GM23338 (cell line): ENCODE data around the gene SHISA9. TPM values are rescaled to one million over a fixed set of nuclear protein-coding genes. Genes with fewer than 3 reads are reported as not detected.

Source experiments
- ATAC-seq: fragments of 200-7000 bp; cut with Tn5 transposase; 3 replicates; pipeline ENCODE4 v1.9.1; 2020
- DNase-seq: peaks from one replicate; pipeline ENCODE4 v3.0.0-alpha.2; 2015; ENCODE audit warnings: low spot score
- H2AFZ ChIP-seq: fragments of 200-600 bp; sonication (generic); 2 replicates; pipeline ENCODE4 v1.8.0; 2016; ENCODE audit warnings: antibody characterized with exemption, mild to moderate bottlenecking, moderate library complexity
- H3F3A ChIP-seq: fragments of 200-600 bp; sonication (generic); replicated peaks from 2 replicates; pipeline ENCODE4 v1.8.0; 2017; ENCODE audit warnings: antibody characterized with exemption, mixed run types, low read depth
- H3K27ac ChIP-seq: fragments of 200-600 bp; sonication (generic); 2 replicates; pipeline ENCODE4 v1.6.1; 2016; ENCODE audit warnings: low read depth
- H3K27me3 ChIP-seq: fragments of 200-600 bp; sonication (generic); 2 replicates; pipeline ENCODE4 v1.8.0; 2016; ENCODE audit warnings: mild to moderate bottlenecking, mixed run types, moderate library complexity; ENCODE audit not compliant: insufficient read depth
- H3K36me3 ChIP-seq: fragments of 200-600 bp; sonication (generic); 2 replicates; pipeline ENCODE4 v1.8.0; 2016; ENCODE audit warnings: mild to moderate bottlenecking; ENCODE audit not compliant: insufficient read depth
- H3K4me1 ChIP-seq: fragments of 200-600 bp; sonication (generic); 2 replicates; pipeline ENCODE4 v1.8.0; 2016; ENCODE audit warnings: mild to moderate bottlenecking, moderate library complexity; ENCODE audit not compliant: insufficient read depth
- H3K4me2 ChIP-seq: fragments of 200-600 bp; sonication (generic); 2 replicates; pipeline ENCODE4 v1.7.1; 2017; ENCODE audit warnings: mixed run types
- H3K4me3 ChIP-seq: fragments of 200-600 bp; sonication (generic); 2 replicates; pipeline ENCODE4 v1.6.1; 2016; ENCODE audit warnings: mixed run types
- H3K79me2 ChIP-seq: fragments of 200-600 bp; sonication (generic); replicated peaks from 2 replicates; pipeline ENCODE4 v1.8.0; 2017; ENCODE audit warnings: mild to moderate bottlenecking; ENCODE audit not compliant: insufficient read depth
- H3K9me2 ChIP-seq: fragments of 200-600 bp; sonication (generic); 2 replicates; pipeline ENCODE4 v1.8.0; 2017; ENCODE audit not compliant: insufficient read depth
- H4K20me1 ChIP-seq: fragments of 200-600 bp; sonication (generic); replicated peaks from 2 replicates; pipeline ENCODE4 v1.8.0; 2017; ENCODE audit warnings: mild to moderate bottlenecking; ENCODE audit not compliant: insufficient read depth
- H3K27ac Mint-ChIP-seq: 2 replicates; pipeline ENCODE4 v1.8.0; 2020; ENCODE audit warnings: inconsistent platforms, mild to moderate bottlenecking, moderate library complexity, mixed read lengths
- H3K27me3 Mint-ChIP-seq: 3 replicates; pipeline ENCODE4 v1.8.0; 2022; ENCODE audit warnings: low read depth, mild to moderate bottlenecking, moderate library complexity, mixed read lengths, inconsistent platforms; ENCODE audit not compliant: insufficient read depth, poor library complexity
- H3K36me3 Mint-ChIP-seq: 3 replicates; pipeline ENCODE4 v1.8.0; 2021; ENCODE audit warnings: low read depth, mild to moderate bottlenecking, inconsistent platforms, moderate library complexity, mixed read lengths
- H3K4me1 Mint-ChIP-seq: 3 replicates; pipeline ENCODE4 v1.8.0; 2020; ENCODE audit warnings: mild to moderate bottlenecking, inconsistent platforms, mixed read lengths
- H3K4me3 Mint-ChIP-seq: 3 replicates; pipeline ENCODE4 v1.8.0; 2021; ENCODE audit warnings: moderate library complexity, mild to moderate bottlenecking, inconsistent platforms, mixed read lengths
- H3K9me3 Mint-ChIP-seq: 3 replicates; pipeline ENCODE4 v1.8.0; 2020; ENCODE audit warnings: moderate library complexity, mild to moderate bottlenecking, inconsistent platforms, mixed read lengths
- CREB1 ChIP-seq: fragments of 250-450 bp; sonication (Bioruptor Pico); IDR thresholded peaks from 2 replicates; pipeline ENCODE4 v1.5.0; 2020; ENCODE audit warnings: low read depth, mild to moderate bottlenecking, moderate library complexity
- ETS1 ChIP-seq: IDR thresholded peaks from 2 replicates; pipeline ENCODE4 v1.6.1; 2016; ENCODE audit warnings: antibody characterized with exemption
- EZH2 ChIP-seq: fragments of 200-600 bp; sonication (generic); IDR thresholded peaks from one replicate; pipeline ENCODE4 v1.8.0; 2017; ENCODE audit warnings: antibody characterized with exemption, mild to moderate bottlenecking, low read depth; ENCODE audit not compliant: unreplicated experiment
- EZH2phosphoT487 ChIP-seq: fragments of 200-600 bp; sonication (generic); IDR thresholded peaks from one replicate; pipeline ENCODE4 v1.8.1; 2018; ENCODE audit warnings: antibody characterized with exemption; ENCODE audit not compliant: unreplicated experiment
- JUNB ChIP-seq: IDR thresholded peaks from one replicate; pipeline ENCODE4 v1.6.1; 2016; ENCODE audit warnings: antibody characterized with exemption; ENCODE audit not compliant: unreplicated experiment
- NANOG ChIP-seq: IDR thresholded peaks from 2 replicates; pipeline ENCODE4 v1.6.1; 2016; ENCODE audit warnings: antibody characterized with exemption, borderline replicate concordance
- POLR2AphosphoS5 ChIP-seq: IDR thresholded peaks from 2 replicates; pipeline ENCODE4 v1.6.1; 2016; ENCODE audit warnings: antibody characterized with exemption, low read depth
- STAT1 ChIP-seq: IDR thresholded peaks from one replicate; pipeline ENCODE4 v1.6.1; 2016; ENCODE audit warnings: antibody characterized with exemption; ENCODE audit not compliant: unreplicated experiment
- ZNF114 ChIP-seq: fragments of 250-450 bp; sonication (Bioruptor Pico); IDR thresholded peaks from 2 replicates; pipeline ENCODE4 v1.5.0; 2020; ENCODE audit warnings: mild to moderate bottlenecking, moderate library complexity
- ZNF331 ChIP-seq: fragments of 250-450 bp; sonication (Bioruptor Pico); IDR thresholded peaks from 2 replicates; pipeline ENCODE4 v1.5.0; 2020; ENCODE audit warnings: low read depth, mild to moderate bottlenecking, moderate library complexity
- polyA plus RNA-seq: library from polyadenylated mRNA; unstranded; fragments of >200 nt; fragmentation: Nextera tagmentation; extraction: Ambion mirVana; gene quantifications from 2 replicates; pipeline ENCODE4 v1.2.1, GENCODE V29; 2016
- total RNA-seq: library from RNA; depleted of rRNA; stranded (reverse); fragments of >200 nt; shearing (Covaris generic); gene quantifications from 2 replicates; pipeline ENCODE4 v1.2.3, GENCODE V29; 2014
- TF ChIP-seq, protein P1 (sequence below): fragments of 250-450 bp; sonication (Bioruptor Pico); IDR thresholded peaks from 2 replicates; pipeline ENCODE4 v1.5.0; 2020; ENCODE audit warnings: mild to moderate bottlenecking, moderate library complexity
- TF ChIP-seq, protein P2 (sequence below): IDR thresholded peaks from one replicate; pipeline ENCODE4 v1.6.1; 2018; ENCODE audit warnings: antibody characterized with exemption; ENCODE audit not compliant: unreplicated experiment
- TF ChIP-seq, protein P3 (sequence below), 2 experiments: fragments of 200-600 bp in 1 of 2; sonication (generic) in 1 of 2; conservative IDR thresholded peaks; 2 replicates each; pipeline versions ENCODE4 v1.5.1 to v1.6.1; 2016 to 2017; ENCODE audit warnings: antibody characterized with exemption in 2 of 2, low read depth in 2 of 2, mild to moderate bottlenecking in 2 of 2, moderate library complexity in 1 of 2

Gene SHISA9
- total and polyA plus RNA-seq, 2 experiments from 2014 or later, result 10.4 to 45.6 TPM

GRCh38 chr16:13203725-13204124 lies 302.3 kb downstream of the SHISA9 start:
- H3K36me3 Mint-ChIP-seq, result peaks cover 7% of the 10 kb centered on the region; the same call in 2 of the 3 replicates
- Histone ChIP-seq H3K9me2 (no peaks in the 10 kb centered on the region), H4K20me1 (no peaks in the 10 kb centered on the region), H3F3A (no peaks in the 10 kb centered on the region), H3K79me2 (no peaks in the 10 kb centered on the region), H3K4me2 (no peak overlapping the region), H3K4me3 (no peak overlapping the region), H3K27me3 (no peaks in the 10 kb centered on the region), H3K27ac (no peak overlapping the region), H3K4me1 (0 out of 2 replicates have a peak, but pooled peaks cover 5% of the 10 kb centered on the region), H3K36me3 (no peaks in the 10 kb centered on the region; the same call in 1 of the 2 replicates), H2AFZ (no peak overlapping the region)
- H3K4me1 Mint-ChIP-seq, result peaks cover 13% of the 10 kb centered on the region
- no peak overlapping the region for H3K4me3 Mint-ChIP-seq
- no peaks in the 10 kb centered on the region for H3K9me3 Mint-ChIP-seq
- no peak overlapping the region for H3K27ac Mint-ChIP-seq
- no peak for ATAC-seq
- H3K27me3 Mint-ChIP-seq, result peaks cover 2% of the 10 kb centered on the region
- no peak for TF ChIP-seq ZNF331 (CRISPR knock-in tag)
- no peak for TF ChIP-seq CREB1
- TF ChIP-seq, protein P1, sequence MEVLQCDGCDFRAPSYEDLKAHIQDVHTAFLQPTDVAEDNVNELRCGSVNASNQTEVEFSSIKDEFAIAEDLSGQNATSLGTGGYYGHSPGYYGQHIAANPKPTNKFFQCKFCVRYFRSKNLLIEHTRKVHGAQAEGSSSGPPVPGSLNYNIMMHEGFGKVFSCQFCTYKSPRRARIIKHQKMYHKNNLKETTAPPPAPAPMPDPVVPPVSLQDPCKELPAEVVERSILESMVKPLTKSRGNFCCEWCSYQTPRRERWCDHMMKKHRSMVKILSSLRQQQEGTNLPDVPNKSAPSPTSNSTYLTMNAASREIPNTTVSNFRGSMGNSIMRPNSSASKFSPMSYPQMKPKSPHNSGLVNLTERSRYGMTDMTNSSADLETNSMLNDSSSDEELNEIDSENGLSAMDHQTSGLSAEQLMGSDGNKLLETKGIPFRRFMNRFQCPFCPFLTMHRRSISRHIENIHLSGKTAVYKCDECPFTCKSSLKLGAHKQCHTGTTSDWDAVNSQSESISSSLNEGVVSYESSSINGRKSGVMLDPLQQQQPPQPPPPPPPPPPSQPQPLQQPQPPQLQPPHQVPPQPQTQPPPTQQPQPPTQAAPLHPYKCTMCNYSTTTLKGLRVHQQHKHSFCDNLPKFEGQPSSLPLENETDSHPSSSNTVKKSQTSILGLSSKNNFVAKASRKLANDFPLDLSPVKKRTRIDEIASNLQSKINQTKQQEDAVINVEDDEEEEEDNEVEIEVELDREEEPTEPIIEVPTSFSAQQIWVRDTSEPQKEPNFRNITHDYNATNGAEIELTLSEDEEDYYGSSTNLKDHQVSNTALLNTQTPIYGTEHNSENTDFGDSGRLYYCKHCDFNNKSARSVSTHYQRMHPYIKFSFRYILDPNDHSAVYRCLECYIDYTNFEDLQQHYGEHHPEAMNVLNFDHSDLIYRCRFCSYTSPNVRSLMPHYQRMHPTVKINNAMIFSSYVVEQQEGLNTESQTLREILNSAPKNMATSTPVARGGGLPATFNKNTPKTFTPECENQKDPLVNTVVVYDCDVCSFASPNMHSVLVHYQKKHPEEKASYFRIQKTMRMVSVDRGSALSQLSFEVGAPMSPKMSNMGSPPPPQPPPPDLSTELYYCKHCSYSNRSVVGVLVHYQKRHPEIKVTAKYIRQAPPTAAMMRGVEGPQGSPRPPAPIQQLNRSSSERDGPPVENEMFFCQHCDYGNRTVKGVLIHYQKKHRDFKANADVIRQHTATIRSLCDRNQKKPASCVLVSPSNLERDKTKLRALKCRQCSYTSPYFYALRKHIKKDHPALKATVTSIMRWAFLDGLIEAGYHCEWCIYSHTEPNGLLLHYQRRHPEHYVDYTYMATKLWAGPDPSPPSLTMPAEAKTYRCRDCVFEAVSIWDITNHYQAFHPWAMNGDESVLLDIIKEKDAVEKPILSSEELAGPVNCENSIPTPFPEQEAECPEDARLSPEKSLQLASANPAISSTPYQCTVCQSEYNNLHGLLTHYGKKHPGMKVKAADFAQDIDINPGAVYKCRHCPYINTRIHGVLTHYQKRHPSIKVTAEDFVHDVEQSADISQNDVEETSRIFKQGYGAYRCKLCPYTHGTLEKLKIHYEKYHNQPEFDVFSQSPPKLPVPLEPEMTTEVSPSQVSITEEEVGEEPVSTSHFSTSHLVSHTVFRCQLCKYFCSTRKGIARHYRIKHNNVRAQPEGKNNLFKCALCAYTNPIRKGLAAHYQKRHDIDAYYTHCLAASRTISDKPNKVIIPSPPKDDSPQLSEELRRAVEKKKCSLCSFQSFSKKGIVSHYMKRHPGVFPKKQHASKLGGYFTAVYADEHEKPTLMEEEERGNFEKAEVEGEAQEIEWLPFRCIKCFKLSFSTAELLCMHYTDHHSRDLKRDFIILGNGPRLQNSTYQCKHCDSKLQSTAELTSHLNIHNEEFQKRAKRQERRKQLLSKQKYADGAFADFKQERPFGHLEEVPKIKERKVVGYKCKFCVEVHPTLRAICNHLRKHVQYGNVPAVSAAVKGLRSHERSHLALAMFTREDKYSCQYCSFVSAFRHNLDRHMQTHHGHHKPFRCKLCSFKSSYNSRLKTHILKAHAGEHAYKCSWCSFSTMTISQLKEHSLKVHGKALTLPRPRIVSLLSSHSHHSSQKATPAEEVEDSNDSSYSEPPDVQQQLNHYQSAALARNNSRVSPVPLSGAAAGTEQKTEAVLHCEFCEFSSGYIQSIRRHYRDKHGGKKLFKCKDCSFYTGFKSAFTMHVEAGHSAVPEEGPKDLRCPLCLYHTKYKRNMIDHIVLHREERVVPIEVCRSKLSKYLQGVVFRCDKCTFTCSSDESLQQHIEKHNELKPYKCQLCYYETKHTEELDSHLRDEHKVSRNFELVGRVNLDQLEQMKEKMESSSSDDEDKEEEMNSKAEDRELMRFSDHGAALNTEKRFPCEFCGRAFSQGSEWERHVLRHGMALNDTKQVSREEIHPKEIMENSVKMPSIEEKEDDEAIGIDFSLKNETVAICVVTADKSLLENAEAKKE, result no peak
- no peak for TF ChIP-seq EZH2phosphoT487
- TF ChIP-seq ETS1, result no peak
- TF ChIP-seq ZNF114, result no peak
- no peak for TF ChIP-seq POLR2AphosphoS5
- TF ChIP-seq, protein P2, sequence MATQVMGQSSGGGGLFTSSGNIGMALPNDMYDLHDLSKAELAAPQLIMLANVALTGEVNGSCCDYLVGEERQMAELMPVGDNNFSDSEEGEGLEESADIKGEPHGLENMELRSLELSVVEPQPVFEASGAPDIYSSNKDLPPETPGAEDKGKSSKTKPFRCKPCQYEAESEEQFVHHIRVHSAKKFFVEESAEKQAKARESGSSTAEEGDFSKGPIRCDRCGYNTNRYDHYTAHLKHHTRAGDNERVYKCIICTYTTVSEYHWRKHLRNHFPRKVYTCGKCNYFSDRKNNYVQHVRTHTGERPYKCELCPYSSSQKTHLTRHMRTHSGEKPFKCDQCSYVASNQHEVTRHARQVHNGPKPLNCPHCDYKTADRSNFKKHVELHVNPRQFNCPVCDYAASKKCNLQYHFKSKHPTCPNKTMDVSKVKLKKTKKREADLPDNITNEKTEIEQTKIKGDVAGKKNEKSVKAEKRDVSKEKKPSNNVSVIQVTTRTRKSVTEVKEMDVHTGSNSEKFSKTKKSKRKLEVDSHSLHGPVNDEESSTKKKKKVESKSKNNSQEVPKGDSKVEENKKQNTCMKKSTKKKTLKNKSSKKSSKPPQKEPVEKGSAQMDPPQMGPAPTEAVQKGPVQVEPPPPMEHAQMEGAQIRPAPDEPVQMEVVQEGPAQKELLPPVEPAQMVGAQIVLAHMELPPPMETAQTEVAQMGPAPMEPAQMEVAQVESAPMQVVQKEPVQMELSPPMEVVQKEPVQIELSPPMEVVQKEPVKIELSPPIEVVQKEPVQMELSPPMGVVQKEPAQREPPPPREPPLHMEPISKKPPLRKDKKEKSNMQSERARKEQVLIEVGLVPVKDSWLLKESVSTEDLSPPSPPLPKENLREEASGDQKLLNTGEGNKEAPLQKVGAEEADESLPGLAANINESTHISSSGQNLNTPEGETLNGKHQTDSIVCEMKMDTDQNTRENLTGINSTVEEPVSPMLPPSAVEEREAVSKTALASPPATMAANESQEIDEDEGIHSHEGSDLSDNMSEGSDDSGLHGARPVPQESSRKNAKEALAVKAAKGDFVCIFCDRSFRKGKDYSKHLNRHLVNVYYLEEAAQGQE, result no peak
- no peak for TF ChIP-seq JUNB
- TF ChIP-seq, protein P3, sequence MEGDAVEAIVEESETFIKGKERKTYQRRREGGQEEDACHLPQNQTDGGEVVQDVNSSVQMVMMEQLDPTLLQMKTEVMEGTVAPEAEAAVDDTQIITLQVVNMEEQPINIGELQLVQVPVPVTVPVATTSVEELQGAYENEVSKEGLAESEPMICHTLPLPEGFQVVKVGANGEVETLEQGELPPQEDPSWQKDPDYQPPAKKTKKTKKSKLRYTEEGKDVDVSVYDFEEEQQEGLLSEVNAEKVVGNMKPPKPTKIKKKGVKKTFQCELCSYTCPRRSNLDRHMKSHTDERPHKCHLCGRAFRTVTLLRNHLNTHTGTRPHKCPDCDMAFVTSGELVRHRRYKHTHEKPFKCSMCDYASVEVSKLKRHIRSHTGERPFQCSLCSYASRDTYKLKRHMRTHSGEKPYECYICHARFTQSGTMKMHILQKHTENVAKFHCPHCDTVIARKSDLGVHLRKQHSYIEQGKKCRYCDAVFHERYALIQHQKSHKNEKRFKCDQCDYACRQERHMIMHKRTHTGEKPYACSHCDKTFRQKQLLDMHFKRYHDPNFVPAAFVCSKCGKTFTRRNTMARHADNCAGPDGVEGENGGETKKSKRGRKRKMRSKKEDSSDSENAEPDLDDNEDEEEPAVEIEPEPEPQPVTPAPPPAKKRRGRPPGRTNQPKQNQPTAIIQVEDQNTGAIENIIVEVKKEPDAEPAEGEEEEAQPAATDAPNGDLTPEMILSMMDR (conservative IDR thresholded peaks at IDR 0.05; ENCODE audit: low read depth in 2 of 2), result no peak
- no peak for TF ChIP-seq NANOG
- no peak for TF ChIP-seq EZH2
- TF ChIP-seq STAT1, result no peak
- no peak for DNase-seq
